ENCODE measurements around the gene ACCSL. TPM values are rescaled to one million over a fixed set of nuclear protein-coding genes. Genes with fewer than 3 reads are reported as not detected.

Gene ACCSL
- polyA plus RNA-seq, 1 experiment = not detected

- DNase-seq (ENCODE audit: low read depth) = no peak
- Histone ChIP-seq H3K4me3 (ENCODE audit: low read depth, low read length) (no peak overlapping the region), H3K27me3 (ENCODE audit: control insufficient read depth, insufficient read depth, low read length) (peaks cover 2% of the 10 kb centered on the region; the same call in 1 of the 2 replicates), H3K36me3 (ENCODE audit: control insufficient read depth, insufficient read depth, low read length) (no peaks in the 10 kb centered on the region)
- ChIA-PET CTCF (no interaction called here), POLR2A (interaction anchor here (0.6 kb wide), 1 partner anchor 36 kb away, joined by 3 read pairs; no protein-coding TSS in a partner anchor)
- TF ChIP-seq CTCF (IDR thresholded peaks at IDR 0.05; ENCODE audit: insufficient read depth, low read depth, low read length) = no peak
These were observed 29.0 kb upstream of the ACCSL start for GRCh38 chr11:44018829-44019228.

- Histone ChIP-seq H3K27me3 (ENCODE audit: control insufficient read depth, insufficient read depth, low read length) (peaks cover 5% of the 10 kb centered on the region; the same call in 1 of the 2 replicates), H3K36me3 (ENCODE audit: control insufficient read depth, insufficient read depth, low read length) (no peaks in the 10 kb centered on the region), H3K4me3 (ENCODE audit: low read depth, low read length) (no peak overlapping the region)
- CTCF ChIA-PET = no interaction called here
- TF ChIP-seq CTCF (IDR thresholded peaks at IDR 0.05; ENCODE audit: insufficient read depth, low read depth, low read length) = no peak
- DNase-seq (ENCODE audit: low read depth) = no peak
- POLR2A ChIA-PET = no interaction called here
These were observed 22.8 kb upstream of the ACCSL start for GRCh38 chr11:44024977-44025376.

GRCh38 chr11:44025727-44026126, 22.1 kb upstream of the ACCSL start:
- POLR2A ChIA-PET = interaction anchor here (0.5 kb wide), 1 partner anchor 8 kb away, joined by 11 read pairs; no protein-coding TSS in a partner anchor

GRCh38 chr11:44028401-44028800, 19.4 kb upstream of the ACCSL start:
- H3K27me3 ChIP-seq (ENCODE audit: control insufficient read depth, insufficient read depth, low read length) = peaks cover 8% of the 10 kb centered on the region
- no peaks in the 10 kb centered on the region for H3K36me3 ChIP-seq (ENCODE audit: control insufficient read depth, insufficient read depth, low read length)
- DNase-seq (ENCODE audit: low read depth) = no peak
- POLR2A ChIA-PET = no interaction called here
- TF ChIP-seq CTCF (IDR thresholded peaks at IDR 0.05; ENCODE audit: insufficient read depth, low read depth, low read length) = no peak
- CTCF ChIA-PET = interaction anchor here (0.5 to 1.9 kb wide), 3 partner anchors 132 to 364 kb away, joined by 3 to 4 read pairs (median 4); no protein-coding TSS in a partner anchor
- H3K4me3 ChIP-seq (ENCODE audit: low read depth, low read length) = no peak overlapping the region

More at GRCh38 chr11:44025727-44026126, 22.1 kb upstream of the ACCSL start:
- CTCF ChIA-PET = interaction anchor here (2.0 kb wide), 1 partner anchor 136 kb away, joined by 8 read pairs; no protein-coding TSS in a partner anchor
- TF ChIP-seq CTCF (IDR thresholded peaks at IDR 0.05; ENCODE audit: insufficient read depth, low read depth, low read length) = no peak
- DNase-seq (ENCODE audit: low read depth) = no peak
- H3K36me3 ChIP-seq (ENCODE audit: control insufficient read depth, insufficient read depth, low read length) = no peaks in the 10 kb centered on the region
- peaks cover 5% of the 10 kb centered on the region; the same call in 1 of the 2 replicates for H3K27me3 ChIP-seq (ENCODE audit: control insufficient read depth, insufficient read depth, low read length)
- no peak overlapping the region for H3K4me3 ChIP-seq (ENCODE audit: low read depth, low read length)

GRCh38 chr11:44028816-44029506, 18.8 kb upstream of the ACCSL start:
- no peak for DNase-seq (ENCODE audit: low read depth)
- no peaks in the 10 kb centered on the region for H3K36me3 ChIP-seq (ENCODE audit: control insufficient read depth, insufficient read depth, low read length)
- POLR2A ChIA-PET = no interaction called here

More at GRCh38 chr11:44028816-44029506, 18.8 kb upstream of the ACCSL start:
- TF ChIP-seq CTCF (IDR thresholded peaks at IDR 0.05; ENCODE audit: insufficient read depth, low read depth, low read length) = no peak
- Histone ChIP-seq H3K4me3 (ENCODE audit: low read depth, low read length) (no peak overlapping the region), H3K27me3 (ENCODE audit: control insufficient read depth, insufficient read depth, low read length) (peaks cover 8% of the 10 kb centered on the region)
- CTCF ChIA-PET = interaction anchor here (0.9 to 1.9 kb wide), 2 partner anchors 132 to 139 kb away, joined by 4 read pairs; no protein-coding TSS in a partner anchor
